Endothelial cell of hepatic sinusoid (primary cell): ENCODE results near the gene FGR.

ENCODE experiments used
- in situ Hi-C: cut with HindIII; loops from 2 replicates; pipeline ENCODE4 v1.10.0; 2017; ENCODE audit warnings: low sequenced_read_pairs

FGR gene

GRCh38 chr1:27602462-27603308 lies 32.3 kb downstream of the FGR start:
- in situ Hi-C loops: no loop called here

GRCh38 chr1:27601771-27602461 lies 33.1 kb downstream of the FGR start:
- in situ Hi-C loops: no loop called here

- in situ Hi-C loops: no loop called here
Measured at GRCh38 chr1:27601321-27601770, 33.6 kb downstream of the FGR start.

GRCh38 chr1:27600498-27601175 lies 34.3 kb downstream of the FGR start:
- in situ Hi-C loops: no loop called here

DNA sequence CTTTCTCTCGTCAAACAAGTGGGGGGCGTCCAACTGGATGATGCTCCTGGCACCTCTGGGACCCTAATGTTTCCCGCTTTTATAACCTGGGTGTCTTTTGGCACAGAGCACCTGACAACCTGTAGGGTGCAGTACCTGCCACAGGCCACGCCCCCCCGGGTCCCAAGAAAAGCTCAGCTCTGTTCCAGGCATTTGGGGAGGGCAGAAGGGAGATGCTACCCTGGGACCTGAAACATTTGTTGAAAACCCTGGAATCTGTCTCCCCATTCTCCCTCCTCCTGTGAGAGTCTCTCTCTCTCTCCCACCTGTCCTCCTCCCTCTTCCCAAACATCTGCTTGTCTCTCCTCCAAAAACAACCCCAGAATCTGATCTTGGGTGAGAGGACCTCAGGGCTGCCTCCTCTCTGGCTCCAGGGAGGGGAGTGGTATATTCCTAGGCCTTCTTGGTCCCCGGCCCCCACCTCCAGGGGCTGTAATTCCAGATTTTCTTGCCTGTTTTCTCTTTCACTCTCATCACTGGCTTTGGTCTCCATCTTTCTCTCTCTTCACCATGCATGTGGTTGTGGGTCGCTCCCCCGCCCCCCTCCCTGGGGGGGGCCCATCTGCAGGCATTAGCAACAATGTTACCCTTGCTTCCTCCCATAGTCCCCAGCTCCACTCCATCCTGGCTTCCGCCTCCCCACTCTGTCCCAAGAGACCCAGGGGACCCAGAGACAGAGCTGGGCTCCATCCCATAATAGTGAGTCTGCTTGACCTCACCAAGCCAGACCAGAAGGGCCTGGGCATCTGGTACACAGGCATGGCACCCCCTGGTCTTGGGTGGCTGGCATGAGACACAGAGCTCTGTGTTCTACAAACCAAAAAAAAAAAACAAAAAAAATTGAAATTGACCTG lies 35.1 kb downstream of the FGR start:
- in situ Hi-C loops: loop anchor here (5.0 kb wide), 2 partner anchors 53 to 203 kb away; no protein-coding TSS in a partner anchor

DNA sequence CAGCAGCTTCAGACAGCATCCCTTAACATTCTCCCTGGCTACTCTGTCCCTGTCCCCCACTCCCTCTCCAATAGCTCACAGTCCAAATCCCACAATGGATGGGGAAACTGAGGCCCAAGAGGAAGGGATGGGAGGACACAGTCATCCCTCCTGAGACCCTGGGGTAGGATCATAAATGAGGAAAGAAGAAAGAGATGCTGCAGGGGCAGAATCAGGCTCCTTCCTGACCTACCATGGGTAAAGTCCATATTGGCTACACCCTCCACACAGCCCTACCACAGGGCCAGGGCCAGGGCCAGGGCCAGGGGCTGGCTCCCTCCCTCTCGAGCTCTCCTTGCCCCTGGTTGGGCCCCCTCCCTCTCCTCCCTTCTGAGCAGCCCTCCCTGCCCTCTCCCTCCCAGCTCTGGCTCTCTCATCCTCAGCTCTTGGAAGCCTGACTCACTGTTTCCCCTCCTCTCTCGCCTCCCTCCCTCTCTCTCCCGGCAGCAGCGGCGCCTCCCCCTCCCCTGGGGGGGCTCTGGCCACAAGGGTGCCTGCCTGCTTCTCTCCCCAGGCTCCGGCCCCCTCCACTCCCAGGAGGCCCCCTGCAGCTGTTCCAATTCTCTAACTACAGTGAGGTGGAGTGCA lies 36.0 kb downstream of the FGR start:
- in situ Hi-C loops: loop anchor here (5.0 kb wide), 2 partner anchors 52 to 202 kb away; no protein-coding TSS in a partner anchor

- in situ Hi-C loops: loop anchor here (5.0 kb wide), 2 partner anchors 51 to 201 kb away; no protein-coding TSS in a partner anchor
Measured at GRCh38 chr1:27598295-27598687, 36.7 kb downstream of the FGR start.

GRCh38 chr1:27597516-27598294 lies 37.3 kb downstream of the FGR start:
- in situ Hi-C loops: loop anchor here (5.0 kb wide), 2 partner anchors 50 to 200 kb away; no protein-coding TSS in a partner anchor

DNA sequence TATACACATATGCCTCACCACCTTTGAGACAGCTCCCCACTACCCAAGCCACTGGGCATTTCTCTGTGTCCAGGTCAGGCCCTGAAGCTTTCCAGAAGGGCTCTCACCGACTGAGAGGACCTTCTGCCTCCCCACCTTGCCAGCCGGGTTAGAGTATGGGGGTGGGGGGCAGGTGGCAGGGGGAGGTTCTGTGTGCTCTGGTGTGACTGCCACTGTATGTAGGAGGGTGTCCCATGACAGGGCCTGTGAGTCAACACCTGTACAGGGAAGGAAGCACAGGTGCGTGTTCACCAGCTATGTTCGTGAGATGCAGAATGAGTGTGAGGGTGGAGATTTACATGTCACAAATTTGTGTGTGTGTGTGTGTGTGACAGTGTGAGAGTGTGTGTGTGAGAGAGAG lies 38.0 kb downstream of the FGR start:
- in situ Hi-C loops: loop anchor here (5.0 kb wide), 2 partner anchors 50 to 200 kb away; no protein-coding TSS in a partner anchor

- in situ Hi-C loops: loop anchor here (5.0 kb wide), 2 partner anchors 49 to 199 kb away; no protein-coding TSS in a partner anchor
Measured at GRCh38 chr1:27596261-27596660, 38.7 kb downstream of the FGR start.

DNA sequence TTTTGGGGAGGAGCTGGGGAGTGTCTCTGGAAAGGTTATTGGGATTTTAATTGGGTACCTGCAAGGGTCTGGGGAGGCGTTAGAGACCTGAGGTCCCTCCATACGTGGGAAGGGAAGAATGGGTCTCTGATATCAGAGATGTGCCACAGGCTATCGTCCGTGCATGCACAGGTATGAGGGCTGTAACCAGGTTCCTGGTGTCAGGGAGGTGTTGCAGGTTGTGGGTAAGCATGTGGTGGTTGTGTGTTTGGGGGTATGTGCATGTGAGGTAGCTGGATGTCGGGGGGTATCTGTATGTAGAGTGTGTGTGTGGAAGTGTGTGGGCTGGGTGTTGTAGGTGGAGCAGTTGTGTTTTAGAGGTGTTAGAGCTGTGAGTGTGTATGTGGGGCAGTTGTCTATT lies 39.4 kb downstream of the FGR start:
- in situ Hi-C loops: loop anchor here (5.0 kb wide), 2 partner anchors 48 to 198 kb away; no protein-coding TSS in a partner anchor

DNA sequence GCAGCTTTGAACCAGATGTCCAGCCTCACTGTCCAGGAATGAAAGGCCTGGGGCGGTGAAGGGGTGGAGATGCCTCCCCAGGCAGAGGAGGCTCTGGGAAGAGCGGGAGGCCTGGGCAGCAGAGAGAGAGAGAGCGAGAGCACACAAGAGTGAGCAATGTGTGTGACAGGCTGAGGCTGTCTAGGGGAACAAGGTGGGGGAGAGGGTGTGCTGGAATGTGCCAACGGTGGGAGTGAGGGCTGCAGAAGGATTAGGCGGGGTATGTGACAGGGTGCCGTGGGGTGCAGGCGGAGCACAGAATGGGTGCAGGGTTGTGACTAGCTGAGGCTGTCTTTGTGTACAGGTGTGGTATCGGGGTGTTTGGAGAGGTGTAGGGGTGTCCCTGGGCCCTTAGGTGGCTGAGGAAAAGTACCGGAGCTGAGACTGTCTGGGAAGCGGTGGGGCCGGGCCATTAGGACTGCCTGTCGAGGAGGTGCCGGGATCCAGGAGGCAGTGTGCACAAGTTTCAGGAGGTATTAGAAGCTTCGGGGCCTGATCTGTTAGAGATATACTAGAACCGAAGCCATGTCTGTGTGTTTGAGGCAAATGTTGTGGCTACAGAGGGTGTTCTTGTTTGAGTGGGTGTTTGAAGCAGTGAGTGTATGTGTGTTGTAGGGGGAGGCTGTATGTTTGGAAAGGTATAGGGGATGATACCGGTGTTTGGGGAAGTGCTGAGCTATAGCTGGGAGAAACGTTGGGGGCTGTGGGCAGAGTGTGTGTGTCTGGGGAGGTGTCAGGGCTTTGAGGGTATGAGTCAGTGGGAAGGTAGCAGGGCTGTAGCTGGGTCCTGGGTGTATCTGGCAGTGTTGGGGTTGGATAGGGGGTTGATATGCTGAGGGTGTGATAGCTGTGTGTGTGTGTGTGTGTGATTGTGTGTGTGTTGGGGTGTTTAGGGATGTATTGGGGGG lies 40.1 kb downstream of the FGR start:
- in situ Hi-C loops: loop anchor here (5.0 kb wide), 2 partner anchors 48 to 198 kb away; no protein-coding TSS in a partner anchor

GRCh38 chr1:27593678-27594563 lies 41.1 kb downstream of the FGR start:
- in situ Hi-C loops: no loop called here

- in situ Hi-C loops: no loop called here
Measured at GRCh38 chr1:27592931-27593677, 41.9 kb downstream of the FGR start.

DNA sequence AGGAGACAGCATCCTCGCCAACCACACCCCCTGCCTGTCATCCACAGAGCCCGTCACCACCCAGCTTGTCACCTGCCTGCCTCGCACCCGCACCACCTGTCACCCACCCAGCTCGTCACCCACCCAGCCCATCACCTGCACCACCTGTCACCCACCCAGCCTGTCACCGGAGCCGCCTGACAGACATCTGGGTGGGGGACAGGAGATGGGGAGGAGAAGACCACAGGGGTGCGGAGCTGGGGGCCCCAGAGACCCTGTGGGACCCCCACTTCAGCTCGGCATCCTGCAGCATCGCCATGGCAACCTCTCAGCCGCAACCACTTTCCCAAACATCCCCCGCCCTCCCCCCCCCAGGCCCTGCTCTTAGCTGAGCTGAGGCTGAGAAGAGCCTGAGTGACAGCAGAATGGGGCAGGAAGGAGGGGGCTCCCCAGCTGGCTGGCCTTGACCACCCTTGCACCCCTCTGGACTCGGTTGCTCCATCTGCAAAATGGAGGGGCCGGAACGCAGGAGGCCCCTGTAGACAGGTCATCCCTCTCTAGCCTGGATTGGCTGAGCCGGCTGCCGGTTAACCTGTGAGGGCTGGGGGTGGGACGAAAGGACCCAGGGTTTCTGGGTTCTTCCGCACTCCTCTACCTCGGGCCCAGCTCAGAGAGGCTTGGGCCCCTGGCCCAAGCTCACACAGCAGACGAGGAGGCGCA lies 42.6 kb downstream of the FGR start:
- in situ Hi-C loops: no loop called here
